SH-SY5Y (cell line): ENCODE measurements around the gene TBX21.

ENCODE experiments used
- GATA2 ChIP-seq: IDR thresholded peaks from 2 replicates; pipeline ENCODE4 v1.6.1; 2011; ENCODE audit warnings: mild to moderate bottlenecking, low read depth, low read length
- GATA3 ChIP-seq: IDR thresholded peaks from 2 replicates; pipeline ENCODE4 v1.6.1; 2011; ENCODE audit warnings: low read depth, mild to moderate bottlenecking, low read length, moderate library complexity

TBX21 gene

DNA sequence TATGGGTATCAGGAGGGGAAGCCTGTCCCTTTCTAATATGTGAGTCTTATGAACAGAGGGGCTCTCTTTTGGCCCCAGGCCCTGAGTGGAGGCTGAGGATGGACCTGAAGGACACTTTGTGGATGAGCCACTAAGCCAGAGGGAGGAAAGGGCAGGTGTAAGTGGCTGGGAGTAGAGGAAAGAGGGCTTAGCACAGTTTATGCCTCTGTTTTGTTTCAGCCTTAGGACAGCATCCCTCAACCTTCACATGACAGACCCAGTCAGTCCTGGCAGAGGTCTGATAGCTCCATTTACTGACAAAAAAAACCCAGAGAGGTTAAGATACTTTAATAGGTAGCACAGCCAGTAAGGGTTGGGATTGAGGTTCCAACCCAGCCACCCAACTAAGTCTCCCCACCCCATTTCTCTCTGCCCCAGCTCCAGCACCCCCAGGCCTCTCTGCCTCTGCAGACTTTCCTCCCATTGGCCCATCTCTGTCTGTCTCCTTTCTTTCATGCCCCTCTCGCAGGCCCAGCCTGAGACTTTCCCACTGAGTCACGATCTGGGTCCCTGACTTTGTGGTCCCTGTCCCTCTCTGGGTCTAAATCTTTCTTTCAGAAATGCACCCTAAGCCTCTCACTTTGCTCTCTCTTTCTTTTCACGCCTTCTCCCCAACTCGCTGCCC lies 4.7 kb upstream of the TBX21 start:
- TF ChIP-seq GATA3 (no peak), GATA2 (no peak)

DNA sequence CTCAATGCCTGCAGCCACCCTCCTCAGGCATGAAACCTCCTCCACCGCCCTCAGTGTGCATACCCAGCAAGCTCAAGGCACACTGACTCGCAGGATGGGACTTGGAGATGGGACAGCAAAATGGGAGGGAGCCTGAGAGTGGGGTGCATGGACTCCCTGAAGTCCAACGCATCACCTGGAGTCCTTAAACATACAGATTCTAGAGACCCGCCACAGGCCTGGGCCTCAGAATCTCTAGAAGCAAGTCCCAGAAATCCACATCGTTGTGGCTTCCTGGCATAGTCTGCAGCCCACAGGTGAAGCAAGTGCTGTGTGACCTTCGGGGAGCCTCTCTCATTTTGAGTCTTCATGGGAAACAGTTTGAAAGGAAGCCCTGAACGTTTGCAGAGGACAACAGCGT lies 3.6 kb upstream of the TBX21 start:
- TF ChIP-seq GATA2 (no peak), GATA3 (no peak)

DNA sequence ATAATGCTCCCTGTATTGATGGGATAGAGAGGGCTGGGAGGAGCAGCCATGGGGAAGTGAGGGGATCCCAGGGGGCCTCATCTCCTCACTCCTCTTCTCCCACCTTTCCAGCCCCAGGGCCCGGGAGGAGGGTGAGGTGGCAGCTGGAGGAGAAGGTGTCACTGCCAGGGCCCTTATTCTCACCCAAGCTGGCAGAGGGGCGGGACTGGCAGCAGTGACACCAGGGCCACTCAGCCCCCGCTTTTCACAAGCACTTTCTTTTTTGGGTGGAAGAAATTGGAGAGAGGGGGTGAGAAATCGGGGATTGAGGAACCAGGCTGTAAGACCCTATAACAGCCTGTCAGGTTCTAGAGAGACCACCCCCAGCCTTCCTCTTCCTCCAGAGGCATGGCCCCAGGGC lies 2.4 kb upstream of the TBX21 start:
- no peak for TF ChIP-seq GATA2

DNA sequence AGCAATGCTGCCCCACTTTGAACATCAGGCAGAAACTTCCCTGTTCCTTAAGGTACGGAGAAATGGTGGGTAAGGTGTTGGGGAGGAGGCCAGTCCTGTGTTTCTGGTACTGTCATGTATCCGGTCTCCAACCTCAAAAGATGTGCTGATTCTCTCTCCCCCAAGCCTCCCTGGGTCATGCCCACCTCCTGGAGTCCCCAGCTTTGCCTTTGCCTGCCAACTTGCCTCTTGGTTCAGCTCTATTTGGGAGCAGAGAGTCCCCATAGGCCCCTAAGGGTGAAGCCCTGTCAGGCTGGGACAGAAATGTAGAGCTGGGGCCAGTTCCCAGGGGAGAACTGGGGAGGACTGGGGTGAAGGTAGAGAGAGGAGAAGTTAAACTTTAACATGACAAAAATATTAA lies 1.6 kb upstream of the TBX21 start:
- TF ChIP-seq GATA3 (no peak), GATA2 (no peak)

DNA sequence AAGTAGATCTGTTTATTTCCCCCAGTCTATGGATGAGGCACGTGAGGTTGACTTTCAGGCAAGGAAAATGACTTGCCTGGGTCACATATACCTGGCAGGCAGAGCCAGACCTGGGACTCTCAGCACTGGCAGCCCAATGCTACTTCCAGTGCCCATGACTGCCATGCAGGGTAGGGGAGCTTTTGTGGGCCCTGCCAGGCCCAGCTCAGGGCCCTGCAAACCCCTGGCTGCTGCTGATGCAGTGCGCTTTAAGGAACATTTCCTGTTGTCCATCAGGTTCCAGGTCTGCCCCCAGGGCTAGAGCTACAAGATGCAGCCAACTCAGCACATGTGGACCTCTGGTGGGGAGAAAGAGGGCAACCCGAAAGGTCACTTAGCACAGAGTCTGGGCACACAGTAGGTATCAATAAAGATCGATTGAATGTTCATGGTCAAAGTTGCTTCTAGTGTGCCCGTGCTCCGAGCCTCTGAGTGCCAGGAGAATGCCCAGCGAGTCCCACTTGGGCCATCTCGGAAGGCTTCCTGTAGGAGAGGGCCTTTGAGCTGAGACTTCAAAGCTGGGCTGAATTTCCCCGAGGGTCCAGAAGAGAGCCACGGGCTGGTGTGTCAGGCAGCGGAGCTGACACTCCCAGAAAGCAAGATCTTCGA lies 513 bp upstream of the TBX21 start:
- TF ChIP-seq GATA3 (no peak), GATA2 (no peak)

DNA sequence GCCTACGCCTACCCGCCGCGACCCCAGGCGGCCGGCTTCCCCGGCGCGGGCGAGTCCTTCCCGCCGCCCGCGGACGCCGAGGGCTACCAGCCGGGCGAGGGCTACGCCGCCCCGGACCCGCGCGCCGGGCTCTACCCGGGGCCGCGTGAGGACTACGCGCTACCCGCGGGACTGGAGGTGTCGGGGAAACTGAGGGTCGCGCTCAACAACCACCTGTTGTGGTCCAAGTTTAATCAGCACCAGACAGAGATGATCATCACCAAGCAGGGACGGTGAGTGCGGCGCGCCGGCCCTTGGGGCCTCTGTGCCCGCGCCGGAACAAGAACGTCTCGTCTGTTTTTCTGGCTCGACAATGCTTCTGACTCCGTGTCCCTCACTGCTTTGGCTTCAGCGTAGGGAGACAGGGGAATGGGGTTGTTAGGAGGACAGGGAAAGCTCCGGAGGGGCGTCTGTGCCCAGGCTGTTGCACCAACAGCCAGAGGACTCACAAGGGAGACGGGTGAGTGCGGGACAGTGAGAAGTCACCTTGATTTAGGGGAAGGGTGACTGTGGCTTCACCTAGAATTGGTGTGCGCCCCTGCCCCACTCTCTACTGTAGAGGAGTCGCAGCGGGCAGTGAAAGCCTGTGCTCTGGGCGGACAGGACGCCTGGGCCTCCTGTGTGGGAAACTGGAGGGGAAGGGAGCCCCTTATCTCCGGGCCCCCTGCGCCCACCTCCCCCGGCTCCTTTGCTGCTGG lies 806 bp downstream of the TBX21 start:
- TF ChIP-seq GATA3 (no peak), GATA2 (no peak)

DNA sequence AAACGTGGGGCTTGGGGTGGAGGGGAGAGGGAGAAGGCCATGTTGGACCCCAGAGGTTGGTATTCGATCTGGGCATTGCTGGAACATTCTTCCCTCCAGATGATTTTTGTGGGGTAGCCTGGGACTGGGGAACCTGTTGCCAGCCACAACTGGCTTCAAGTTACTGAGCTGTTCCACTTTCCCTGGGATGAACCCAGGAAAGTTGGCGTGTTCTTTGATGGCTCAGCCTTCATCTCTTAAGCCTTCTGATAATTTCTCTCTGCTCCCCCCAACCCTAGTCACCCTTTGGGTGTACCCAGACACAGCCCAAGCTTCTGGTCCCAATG lies 2.1 kb downstream of the TBX21 start:
- TF ChIP-seq GATA2, result no peak
- no peak for TF ChIP-seq GATA3

DNA sequence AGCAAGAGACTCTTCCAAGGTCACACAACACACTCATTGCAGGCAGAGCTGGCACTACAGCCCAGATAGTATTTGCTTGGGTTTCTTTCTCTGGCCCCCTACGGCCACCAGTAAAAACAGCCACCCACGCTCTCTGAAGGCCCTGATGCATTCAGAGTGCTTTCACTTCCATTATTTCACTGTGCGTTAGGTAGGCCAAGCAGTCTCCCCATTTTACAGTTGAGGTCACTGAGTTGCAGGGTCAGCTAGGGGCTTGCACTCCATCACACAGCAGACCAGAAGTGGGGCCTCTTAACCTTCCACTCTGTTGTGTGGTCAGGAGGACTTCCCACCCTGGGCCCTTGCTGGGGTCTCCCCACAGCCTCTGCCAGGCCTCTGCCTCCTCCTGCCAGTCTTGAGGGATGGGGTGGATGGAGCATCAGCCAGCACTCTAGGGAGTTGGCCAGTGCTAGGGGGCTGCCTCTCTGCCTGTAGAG lies 2.5 kb downstream of the TBX21 start:
- TF ChIP-seq GATA2 (no peak), GATA3 (no peak)

DNA sequence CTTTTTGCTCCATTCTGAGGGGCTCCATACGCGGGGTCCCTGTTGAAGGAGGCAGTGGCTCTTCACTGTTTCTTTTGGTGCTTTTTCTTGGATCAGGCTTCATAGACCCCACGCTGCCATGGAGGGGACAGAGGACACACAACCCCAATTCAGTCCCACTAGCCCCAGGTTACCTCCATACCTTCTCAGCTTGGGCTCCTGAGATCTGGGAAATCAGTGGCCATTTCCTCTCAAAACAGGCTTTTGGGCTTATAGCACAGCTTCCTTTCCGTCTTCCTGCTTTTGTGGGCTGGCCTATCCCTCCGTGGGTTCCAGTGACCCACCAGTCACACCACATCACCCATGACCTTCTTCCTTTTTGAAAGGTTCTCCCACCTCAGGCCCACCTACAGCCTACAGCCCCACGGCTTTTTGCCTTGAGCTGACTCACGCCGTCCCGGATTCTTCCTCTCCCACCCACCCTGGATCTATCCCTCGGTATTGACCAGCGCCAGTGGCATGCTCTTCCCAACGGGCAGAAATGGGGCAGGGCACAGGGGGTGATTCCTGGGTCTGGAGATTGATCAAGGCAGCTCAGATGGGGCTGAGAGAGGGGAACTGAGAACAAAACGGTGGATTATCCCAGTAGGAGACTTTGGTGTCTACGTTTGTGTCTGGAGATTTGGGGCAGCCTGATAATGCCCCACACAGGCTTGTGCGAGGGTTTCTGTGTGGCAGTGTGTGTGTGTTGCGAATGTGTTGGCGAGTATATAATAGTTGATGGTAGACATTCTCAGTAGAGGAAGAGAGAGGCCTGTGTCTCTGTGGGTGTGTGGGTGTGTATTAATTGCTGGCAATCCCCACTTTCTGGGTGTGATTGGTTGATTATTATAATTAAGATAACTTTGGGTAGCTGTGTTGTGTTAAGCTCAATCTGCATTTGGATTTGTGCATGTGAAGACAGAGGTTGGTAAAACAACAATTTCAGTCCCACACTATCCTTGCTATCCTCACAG lies 3.8 kb downstream of the TBX21 start:
- TF ChIP-seq GATA3, result no peak
- no peak for TF ChIP-seq GATA2

DNA sequence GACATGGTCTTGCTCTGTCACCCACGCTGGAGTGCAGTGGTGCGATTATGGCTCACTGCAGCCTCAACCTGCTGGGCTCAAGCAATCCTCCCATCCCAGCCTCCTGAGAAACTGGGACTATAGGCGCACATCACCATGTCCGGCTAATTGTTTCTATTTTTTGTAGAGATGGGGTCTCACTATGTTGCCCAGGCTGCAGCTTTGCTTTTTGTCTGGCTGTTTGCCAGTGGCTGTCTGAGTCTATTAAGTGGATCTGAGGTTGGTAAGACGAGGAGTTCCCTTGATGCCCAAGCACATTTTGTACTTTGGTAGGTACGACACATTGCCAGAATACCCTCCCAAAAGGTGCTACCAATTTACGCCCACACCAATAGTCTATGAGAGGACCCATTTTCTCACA lies 5.1 kb downstream of the TBX21 start:
- TF ChIP-seq GATA3 (no peak), GATA2 (no peak)

DNA sequence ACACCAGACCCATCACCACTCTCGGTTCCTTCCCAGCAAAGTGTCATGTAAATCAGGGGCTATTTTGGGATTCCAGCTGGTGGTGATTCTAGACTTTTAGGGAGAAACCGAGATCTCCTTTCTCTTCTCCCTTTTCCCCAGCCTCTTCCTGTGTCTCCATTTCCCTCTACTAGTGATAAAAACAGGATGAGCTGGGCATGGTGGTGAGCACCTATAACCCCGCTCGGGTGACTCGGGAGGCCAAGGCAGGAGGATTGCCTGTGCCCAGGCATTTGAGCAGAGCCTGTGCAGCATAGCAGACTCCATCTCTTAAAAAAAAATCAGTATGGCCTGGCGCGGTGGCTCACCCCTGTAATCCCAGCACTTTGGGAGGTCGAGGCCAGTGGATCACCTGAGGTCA lies 6.1 kb downstream of the TBX21 start:
- TF ChIP-seq GATA2 (no peak), GATA3 (no peak)

DNA sequence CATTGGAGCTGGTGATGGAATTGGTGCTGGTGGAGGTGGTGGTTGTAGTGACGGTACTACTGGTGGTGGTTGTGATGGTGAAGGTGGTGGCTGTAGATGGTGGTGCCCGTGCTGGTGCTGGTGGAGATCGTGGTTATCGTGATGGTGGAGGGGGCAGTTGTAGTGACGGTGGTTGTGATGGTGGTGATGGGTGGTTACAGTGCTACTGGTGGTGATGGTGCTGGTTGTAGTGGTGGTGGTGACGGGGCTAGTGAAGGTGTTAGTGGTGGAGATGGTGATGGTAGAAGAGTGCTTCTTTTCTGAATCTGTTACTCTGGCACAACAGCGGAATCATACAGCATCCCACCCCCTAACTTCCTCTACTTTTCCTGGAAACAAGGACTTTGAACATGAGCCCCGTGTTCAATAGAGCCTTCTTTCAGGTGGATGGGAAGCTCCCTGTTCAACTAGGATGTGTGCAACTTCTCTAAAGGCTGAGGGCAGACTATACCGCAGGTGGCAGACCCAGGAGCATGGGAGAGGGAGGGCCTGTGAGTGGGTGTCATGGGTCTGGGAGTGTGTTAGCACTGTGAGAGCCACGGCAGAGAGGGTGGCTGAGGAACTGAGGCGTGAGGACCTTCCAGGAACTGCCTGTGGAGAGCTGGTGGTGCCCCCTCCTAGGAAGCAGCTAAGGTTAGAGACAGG lies 8.2 kb downstream of the TBX21 start:
- TF ChIP-seq GATA3 (no peak), GATA2 (no peak)

DNA sequence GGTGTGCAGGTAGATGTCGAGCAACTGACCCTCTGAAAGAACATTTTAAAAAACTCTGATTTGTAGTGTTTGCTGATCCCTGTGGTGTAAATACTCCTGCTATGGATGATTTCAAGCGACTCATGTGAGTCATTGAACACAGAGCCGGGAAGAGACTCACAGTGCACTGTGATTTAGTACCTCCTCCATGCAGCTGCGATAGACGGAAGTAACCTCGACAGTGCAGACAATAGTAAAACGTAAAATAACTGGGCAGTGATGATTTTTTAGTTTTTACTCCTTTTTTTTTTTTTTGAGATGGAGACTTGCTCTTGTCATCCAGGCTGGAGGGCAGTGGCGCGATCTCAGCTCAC lies 8.7 kb downstream of the TBX21 start:
- TF ChIP-seq GATA2 (no peak), GATA3 (no peak)

DNA sequence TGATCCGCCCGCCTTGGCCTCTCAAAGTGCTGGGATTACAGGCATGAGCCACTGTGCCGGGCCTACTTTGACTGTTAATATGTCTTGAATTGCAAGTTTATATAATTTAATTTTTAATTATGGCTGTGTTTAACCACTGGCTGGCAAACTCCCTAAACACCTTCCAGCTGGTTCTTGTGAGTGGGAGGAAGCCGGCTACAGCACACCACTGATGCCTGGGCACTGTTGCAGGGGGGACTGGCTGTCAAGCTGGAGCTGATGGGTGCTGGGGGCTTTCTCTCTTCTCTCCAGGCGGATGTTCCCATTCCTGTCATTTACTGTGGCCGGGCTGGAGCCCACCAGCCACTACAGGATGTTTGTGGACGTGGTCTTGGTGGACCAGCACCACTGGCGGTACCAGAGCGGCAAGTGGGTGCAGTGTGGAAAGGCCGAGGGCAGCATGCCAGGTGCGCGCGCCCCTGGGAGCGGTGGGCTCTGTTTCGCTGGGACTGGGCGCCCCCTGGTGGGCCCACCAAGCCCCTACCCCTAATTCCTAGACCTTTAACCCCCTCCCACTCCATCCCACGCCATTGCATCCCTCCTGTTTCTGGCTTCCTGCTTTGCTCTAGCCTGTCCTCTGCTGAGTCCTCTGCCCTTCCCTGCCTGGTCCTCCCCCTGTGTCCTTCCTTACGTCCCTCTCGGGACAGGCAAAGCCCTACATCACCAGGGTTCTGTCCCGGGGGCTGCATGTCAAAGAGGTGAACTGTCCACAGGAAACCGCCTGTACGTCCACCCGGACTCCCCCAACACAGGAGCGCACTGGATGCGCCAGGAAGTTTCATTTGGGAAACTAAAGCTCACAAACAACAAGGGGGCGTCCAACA lies 9.5 kb downstream of the TBX21 start:
- no peak for TF ChIP-seq GATA2
